Measurements from ENCODE around the gene PLAC8L1. TPM values are rescaled to one million over a fixed set of nuclear protein-coding genes. Genes with fewer than 3 reads are reported as not detected.
"Not testable (repeated sequence)": the region's sequence is repeated elsewhere in the genome, so short reads cannot be mapped to it uniquely, and the experiment has no call there.

Gene PLAC8L1
- total RNA-seq, 2 donors from 2014 or later: not detected

GRCh38 chr5:146111409-146111808 lies 6.0 kb upstream of the PLAC8L1 start:
- intact Hi-C loops (cut with DNase I): no loop called here
- DNase-seq (ENCODE audit: low spot score): no peak
- no peaks in the 10 kb centered on the region for H3K36me3 ChIP-seq
- TF ChIP-seq POLR2AphosphoS5 (IDR thresholded peaks at IDR 0.05) (no peak), POLR2A (IDR thresholded peaks at IDR 0.05) (no peak), CTCF (IDR thresholded peaks at IDR 0.05) (no peak)
- H3K9me3 ChIP-seq: no peaks in the 10 kb centered on the region
- no peak overlapping the region for H3K4me3 ChIP-seq
- no peak overlapping the region for H3K27ac ChIP-seq
- H3K4me1 ChIP-seq (replicated peaks): no peaks in the 10 kb centered on the region
- whole genome bisulfite sequencing: 62% methylated on average over 1 of the region's 1 CpG
- H3K27me3 ChIP-seq (replicated peaks; ENCODE audit: insufficient read depth): no peaks in the 10 kb centered on the region

DNA sequence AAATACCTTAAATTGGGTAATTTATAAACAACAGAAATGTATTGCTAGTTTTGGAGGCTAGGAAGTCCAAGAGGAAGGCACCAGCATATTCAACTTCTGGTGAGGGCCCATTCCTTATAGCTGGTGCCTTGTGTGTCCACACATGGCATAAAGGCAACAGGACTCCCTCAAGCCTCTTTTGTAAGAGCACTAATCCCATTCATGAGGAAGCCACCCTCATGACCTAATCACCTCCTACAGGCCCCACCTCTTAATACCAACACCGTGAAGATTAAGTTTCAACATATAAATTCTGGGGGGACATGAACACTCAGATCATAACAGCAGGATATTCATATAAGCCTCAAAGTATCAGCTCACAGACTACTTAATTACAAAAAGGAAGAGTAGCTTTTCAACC lies 4.0 kb upstream of the PLAC8L1 start:
- DNase-seq (ENCODE audit: low spot score): no peak
- WGBS: 64% methylated on average over 1 of the region's 1 CpG
- Histone ChIP-seq H3K4me1 (replicated peaks) (no peaks in the 10 kb centered on the region), H3K4me3 (no peak overlapping the region), H3K27me3 (replicated peaks; ENCODE audit: insufficient read depth) (no peaks in the 10 kb centered on the region), H3K27ac (no peak overlapping the region), H3K36me3 (no peaks in the 10 kb centered on the region), H3K9me3 (no peaks in the 10 kb centered on the region)
- TF ChIP-seq POLR2A (IDR thresholded peaks at IDR 0.05): no peak
- no peak for TF ChIP-seq CTCF (IDR thresholded peaks at IDR 0.05)
- no peak for TF ChIP-seq POLR2AphosphoS5 (IDR thresholded peaks at IDR 0.05)
- intact Hi-C loops (cut with DNase I): no loop called here

GRCh38 chr5:146108870-146109269 lies 3.5 kb upstream of the PLAC8L1 start:
- intact Hi-C loops (cut with DNase I); H3K36me3 ChIP-seq; H3K4me3 ChIP-seq; H3K27me3 ChIP-seq (replicated peaks; ENCODE audit: insufficient read depth); H3K27ac ChIP-seq; DNase-seq (ENCODE audit: low spot score); H3K9me3 ChIP-seq; H3K4me1 ChIP-seq (replicated peaks): not testable (repeated sequence)
- WGBS: 96% methylated on average over 2 of the region's 2 CpGs

DNA sequence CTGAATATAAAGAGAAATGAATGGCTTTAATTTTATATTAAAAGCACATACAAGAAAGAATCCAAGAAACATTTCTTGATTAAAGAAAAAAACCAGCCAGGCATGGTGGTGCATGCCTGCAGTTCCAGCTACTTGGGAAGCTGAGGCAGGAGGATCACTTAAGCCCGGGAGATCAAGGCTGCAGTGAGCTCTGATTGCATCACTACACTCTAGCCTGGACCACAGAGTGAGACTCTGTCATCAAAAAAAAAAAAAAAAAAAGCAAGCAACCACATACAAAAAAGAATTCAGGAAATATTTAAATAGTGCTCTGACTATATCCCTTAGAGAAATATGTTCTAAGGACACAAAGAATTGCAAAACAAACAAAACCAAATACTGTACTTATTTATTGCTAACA lies 2.5 kb upstream of the PLAC8L1 start:
- H3K36me3 ChIP-seq: no peaks in the 10 kb centered on the region
- no peaks in the 10 kb centered on the region for H3K9me3 ChIP-seq
- H3K4me1 ChIP-seq (replicated peaks): no peaks in the 10 kb centered on the region
- WGBS: 50% methylated on average over 1 of the region's 1 CpG
- no peak for DNase-seq (ENCODE audit: low spot score)
- H3K4me3 ChIP-seq: no peak overlapping the region
- H3K27me3 ChIP-seq (replicated peaks; ENCODE audit: insufficient read depth): no peaks in the 10 kb centered on the region
- intact Hi-C loops (cut with DNase I): no loop called here
- H3K27ac ChIP-seq: no peak overlapping the region
- no peak for TF ChIP-seq POLR2AphosphoS5 (IDR thresholded peaks at IDR 0.05)
- no peak for TF ChIP-seq POLR2A (IDR thresholded peaks at IDR 0.05)
- TF ChIP-seq CTCF (IDR thresholded peaks at IDR 0.05): no peak

GRCh38 chr5:146103594-146103993 lies 1.8 kb downstream of the PLAC8L1 start:
- intact Hi-C loops (cut with DNase I): no loop called here
- 33% methylated on average over 1 of the region's 1 CpG for WGBS
- Histone ChIP-seq H3K27ac (no peak overlapping the region), H3K4me1 (replicated peaks) (no peaks in the 10 kb centered on the region), H3K27me3 (replicated peaks; ENCODE audit: insufficient read depth) (no peaks in the 10 kb centered on the region), H3K9me3 (no peaks in the 10 kb centered on the region), H3K36me3 (no peaks in the 10 kb centered on the region), H3K4me3 (no peak overlapping the region)
- TF ChIP-seq CTCF (IDR thresholded peaks at IDR 0.05) (no peak), POLR2A (IDR thresholded peaks at IDR 0.05) (no peak), POLR2AphosphoS5 (IDR thresholded peaks at IDR 0.05) (no peak)
- no peak for DNase-seq (ENCODE audit: low spot score)
